ENCODE results near the gene ZNF574. TPM values are rescaled to one million over a fixed set of nuclear protein-coding genes. Genes with fewer than 3 reads are reported as not detected.

The ZNF574 gene
- total and polyA plus RNA-seq, 2 donors (not counting 1 experiment from before 2014, with no cell fraction given) = 5.1 to 9.9 TPM

DNA sequence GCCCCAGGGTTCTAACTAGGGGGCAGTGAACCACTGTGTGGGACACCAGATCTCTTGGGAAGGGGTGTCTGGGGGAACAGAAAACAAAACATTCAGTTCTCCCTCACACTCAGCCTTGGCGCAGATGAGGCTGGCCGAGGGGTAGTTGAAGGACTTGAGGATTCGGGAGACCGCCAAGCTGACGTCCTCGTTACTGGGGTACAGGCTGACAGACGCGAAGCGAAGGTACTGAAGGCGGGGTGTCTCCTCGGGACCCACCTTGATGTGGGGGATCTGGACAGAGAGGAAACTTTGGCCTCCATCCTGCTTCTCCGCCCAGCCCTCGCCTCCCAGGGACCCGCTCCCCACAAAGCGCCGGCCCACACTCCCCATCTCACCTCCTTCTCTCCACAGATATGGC is 13.6 kb upstream of the ZNF574 start:
- no peak for TF ChIP-seq EZH2 (IDR thresholded peaks at IDR 0.05; ENCODE audit: low read length, missing control alignments)
- TF ChIP-seq, protein P1, sequence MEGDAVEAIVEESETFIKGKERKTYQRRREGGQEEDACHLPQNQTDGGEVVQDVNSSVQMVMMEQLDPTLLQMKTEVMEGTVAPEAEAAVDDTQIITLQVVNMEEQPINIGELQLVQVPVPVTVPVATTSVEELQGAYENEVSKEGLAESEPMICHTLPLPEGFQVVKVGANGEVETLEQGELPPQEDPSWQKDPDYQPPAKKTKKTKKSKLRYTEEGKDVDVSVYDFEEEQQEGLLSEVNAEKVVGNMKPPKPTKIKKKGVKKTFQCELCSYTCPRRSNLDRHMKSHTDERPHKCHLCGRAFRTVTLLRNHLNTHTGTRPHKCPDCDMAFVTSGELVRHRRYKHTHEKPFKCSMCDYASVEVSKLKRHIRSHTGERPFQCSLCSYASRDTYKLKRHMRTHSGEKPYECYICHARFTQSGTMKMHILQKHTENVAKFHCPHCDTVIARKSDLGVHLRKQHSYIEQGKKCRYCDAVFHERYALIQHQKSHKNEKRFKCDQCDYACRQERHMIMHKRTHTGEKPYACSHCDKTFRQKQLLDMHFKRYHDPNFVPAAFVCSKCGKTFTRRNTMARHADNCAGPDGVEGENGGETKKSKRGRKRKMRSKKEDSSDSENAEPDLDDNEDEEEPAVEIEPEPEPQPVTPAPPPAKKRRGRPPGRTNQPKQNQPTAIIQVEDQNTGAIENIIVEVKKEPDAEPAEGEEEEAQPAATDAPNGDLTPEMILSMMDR (conservative IDR thresholded peaks at IDR 0.05 in 1 of 2, IDR thresholded peaks at IDR 0.05 in 1 of 2; ENCODE audit: low read depth in 1 of 2, low read length in 2 of 2) = no peak
- DNase-seq (ENCODE audit: low read depth in 2 of 2) = no peak
- H3K79me2 ChIP-seq (ENCODE audit: control insufficient read depth, insufficient read depth, low read length) = no peaks in the 10 kb centered on the region

DNA sequence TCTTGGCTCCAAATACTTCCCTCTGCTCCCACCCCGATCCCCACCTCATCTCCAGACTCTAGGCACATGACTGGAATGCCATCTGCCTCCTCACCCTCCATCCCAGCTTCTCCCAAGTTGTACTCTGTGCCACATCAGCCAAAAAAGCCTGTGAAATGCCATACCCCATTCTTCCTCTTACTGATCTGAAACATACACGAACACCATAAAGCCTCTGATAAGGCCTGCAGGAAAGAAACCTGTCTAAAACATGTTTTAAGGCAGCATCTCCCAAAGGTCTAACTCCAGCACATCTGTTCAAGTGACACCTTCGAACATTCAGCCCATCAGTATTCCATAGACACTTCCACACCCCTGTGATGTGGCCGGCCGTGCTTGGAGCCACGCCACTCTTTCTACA is 11.5 kb upstream of the ZNF574 start:
- no peak for DNase-seq (ENCODE audit: low read depth in 2 of 2)
- H3K36me3 ChIP-seq (ENCODE audit: control insufficient read depth, insufficient read depth, low read length) = no peaks in the 10 kb centered on the region
- no peaks in the 10 kb centered on the region for H4K20me1 ChIP-seq (ENCODE audit: control insufficient read depth, extremely low read depth, insufficient read depth, low read length)
- H3K9me3 ChIP-seq (ENCODE audit: control insufficient read depth, insufficient read depth, low read depth, low read length) = no peaks in the 10 kb centered on the region
- no peak overlapping the region for H2AFZ ChIP-seq (ENCODE audit: low read length)
- no peaks in the 10 kb centered on the region for H3K79me2 ChIP-seq (ENCODE audit: control insufficient read depth, insufficient read depth, low read length)
- TF ChIP-seq, protein P1 (conservative IDR thresholded peaks at IDR 0.05 in 1 of 2, IDR thresholded peaks at IDR 0.05 in 1 of 2; ENCODE audit: low read depth in 1 of 2, low read length in 2 of 2) = no peak
- TF ChIP-seq EZH2 (IDR thresholded peaks at IDR 0.05; ENCODE audit: low read length, missing control alignments) = no peak
- H3K9ac ChIP-seq (ENCODE audit: insufficient read depth, low read length) = no peak overlapping the region
- no peak overlapping the region for H3K4me2 ChIP-seq (ENCODE audit: extremely low read depth, insufficient read depth, low read length)
- no peak overlapping the region for H3K4me3 ChIP-seq (replicated peaks in 1 of 4; ENCODE audit: control extremely low read depth in 1 of 4, insufficient read depth in 1 of 4, low read depth in 3 of 4, low read length in 4 of 4)
- H3K27ac ChIP-seq (ENCODE audit: insufficient read depth, low read length) = no peak overlapping the region
- H3K4me1 ChIP-seq (ENCODE audit: control insufficient read depth, extremely low read depth, insufficient read depth, low read length) = no peaks in the 10 kb centered on the region
- peaks cover 31% of the 10 kb centered on the region for H3K27me3 ChIP-seq (ENCODE audit: control insufficient read depth, insufficient read depth, low read length)

More for the DNA sequence above, 13.6 kb upstream of the ZNF574 start:
- Histone ChIP-seq H3K4me2 (ENCODE audit: extremely low read depth, insufficient read depth, low read length) (no peak overlapping the region), H3K4me3 (replicated peaks in 1 of 4; ENCODE audit: control extremely low read depth in 1 of 4, insufficient read depth in 1 of 4, low read depth in 3 of 4, low read length in 4 of 4) (no peak overlapping the region), H3K9ac (ENCODE audit: insufficient read depth, low read length) (no peak overlapping the region), H4K20me1 (ENCODE audit: control insufficient read depth, extremely low read depth, insufficient read depth, low read length) (no peaks in the 10 kb centered on the region), H3K4me1 (ENCODE audit: control insufficient read depth, extremely low read depth, insufficient read depth, low read length) (no peaks in the 10 kb centered on the region), H3K36me3 (ENCODE audit: control insufficient read depth, insufficient read depth, low read length) (no peaks in the 10 kb centered on the region), H3K27me3 (ENCODE audit: control insufficient read depth, insufficient read depth, low read length) (peaks cover 15% of the 10 kb centered on the region), H3K27ac (ENCODE audit: insufficient read depth, low read length) (no peak overlapping the region), H2AFZ (ENCODE audit: low read length) (no peak overlapping the region), H3K9me3 (ENCODE audit: control insufficient read depth, insufficient read depth, low read depth, low read length) (no peaks in the 10 kb centered on the region)

DNA sequence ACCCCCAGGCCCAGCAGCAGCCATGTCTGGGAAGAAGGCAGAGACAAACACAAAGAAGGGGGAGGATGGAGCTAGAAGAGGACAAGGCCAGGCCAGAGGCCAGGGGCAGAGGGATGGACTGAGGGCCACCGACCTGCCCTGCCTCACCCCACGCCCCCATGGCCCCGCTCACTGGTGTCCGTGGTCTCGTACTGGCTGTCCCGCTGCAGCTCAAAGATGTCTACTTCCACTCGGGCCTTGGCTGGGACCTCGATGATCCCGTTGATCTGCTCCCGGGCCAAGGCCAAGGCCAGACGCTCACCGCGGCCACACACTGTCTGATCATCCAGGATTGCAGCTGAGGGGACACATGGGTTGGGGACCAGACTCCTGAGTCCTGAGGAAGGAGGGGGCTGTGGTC is 10.9 kb upstream of the ZNF574 start:
- Histone ChIP-seq H3K36me3 (ENCODE audit: control insufficient read depth, insufficient read depth, low read length) (no peaks in the 10 kb centered on the region), H3K9me3 (ENCODE audit: control insufficient read depth, insufficient read depth, low read depth, low read length) (no peaks in the 10 kb centered on the region), H3K27me3 (ENCODE audit: control insufficient read depth, insufficient read depth, low read length) (peaks cover 31% of the 10 kb centered on the region), H3K9ac (ENCODE audit: insufficient read depth, low read length) (no peak overlapping the region), H3K27ac (ENCODE audit: insufficient read depth, low read length) (no peak overlapping the region), H4K20me1 (ENCODE audit: control insufficient read depth, extremely low read depth, insufficient read depth, low read length) (no peaks in the 10 kb centered on the region), H3K4me3 (replicated peaks in 1 of 4; ENCODE audit: control extremely low read depth in 1 of 4, insufficient read depth in 1 of 4, low read depth in 3 of 4, low read length in 4 of 4) (no peak overlapping the region), H2AFZ (ENCODE audit: low read length) (no peak overlapping the region), H3K4me1 (ENCODE audit: control insufficient read depth, extremely low read depth, insufficient read depth, low read length) (no peaks in the 10 kb centered on the region), H3K4me2 (ENCODE audit: extremely low read depth, insufficient read depth, low read length) (no peak overlapping the region), H3K79me2 (ENCODE audit: control insufficient read depth, insufficient read depth, low read length) (no peaks in the 10 kb centered on the region)
- TF ChIP-seq, protein P1 (conservative IDR thresholded peaks at IDR 0.05 in 1 of 2, IDR thresholded peaks at IDR 0.05 in 1 of 2; ENCODE audit: low read depth in 1 of 2, low read length in 2 of 2) = no peak
- no peak for TF ChIP-seq EZH2 (IDR thresholded peaks at IDR 0.05; ENCODE audit: low read length, missing control alignments)
- no peak for DNase-seq (ENCODE audit: low read depth in 2 of 2)

Measured in fibroblast of lung (primary cell).